ENCODE data around the gene OR2T3. TPM values are rescaled to one million over a fixed set of nuclear protein-coding genes. Genes with fewer than 3 reads are reported as not detected.

OR2T3 gene
- total RNA-seq (2022; extraction: Qiagen RNA extraction; ENCODE audit: low read depth), result not detected in 5 replicates

GRCh38 chr1:248473051-248473450 is at the start of gene OR2T3:
Gene OR2T3 (plus strand): TSS chr1:248473351. CDS start chr1:248473351, 0 bp downstream.

GRCh38 chr1:248445399-248445798 is 27.8 kb upstream of the OR2T3 start, which contains the start of gene OR2T2:
Gene OR2T2 (plus strand): TSS chr1:248445637. CDS start chr1:248452798, 7,161 bp downstream.

GRCh38 chr1:248488289-248488688 is 15.1 kb downstream of the OR2T3 start, which contains the start of gene OR2T5:
Gene OR2T5 (plus strand): TSS chr1:248488589. CDS start chr1:248488589, 0 bp downstream.

GRCh38 chr1:248507773-248508172 is 34.6 kb downstream of the OR2T3 start, which contains the start of gene OR2G6:
Gene OR2G6 (plus strand): TSS chr1:248508073. CDS start chr1:248521647, 13,574 bp downstream.

Other genes starting within 250 kb of the OR2T3 start
- not detected in 5 replicates for gene OR2M4, start 241.9 kb upstream of the OR2T3 start, total RNA-seq (2022; extraction: Qiagen RNA extraction; ENCODE audit: low read depth)
- gene OR2T33, start 195.4 kb upstream of the OR2T3 start, total RNA-seq (2022; extraction: Qiagen RNA extraction; ENCODE audit: low read depth), result not detected in 5 replicates
- not detected in 5 replicates for gene OR2T12, start 169.9 kb upstream of the OR2T3 start, total RNA-seq (2022; extraction: Qiagen RNA extraction; ENCODE audit: low read depth)
- gene OR2M7, start 148.8 kb upstream of the OR2T3 start, total RNA-seq (2022; extraction: Qiagen RNA extraction; ENCODE audit: low read depth), result not detected in 5 replicates
- not detected in 5 replicates for gene OR14C36, start 124.6 kb upstream of the OR2T3 start, total RNA-seq (2022; extraction: Qiagen RNA extraction; ENCODE audit: low read depth)
- not detected in 5 replicates for gene OR2T4, start 111.7 kb upstream of the OR2T3 start, total RNA-seq (2022; extraction: Qiagen RNA extraction; ENCODE audit: low read depth)
- not detected in 5 replicates for gene OR2T6, start 97.6 kb upstream of the OR2T3 start, total RNA-seq (2022; extraction: Qiagen RNA extraction; ENCODE audit: low read depth)
- gene OR2T1, start 70.3 kb upstream of the OR2T3 start, total RNA-seq (2022; extraction: Qiagen RNA extraction; ENCODE audit: low read depth), result not detected in 5 replicates
- gene OR2T2, start 27.7 kb upstream of the OR2T3 start, total RNA-seq (2022; extraction: Qiagen RNA extraction; ENCODE audit: low read depth), result not detected in 5 replicates
- not detected in 5 replicates for gene OR2T5, start 15.2 kb downstream of the OR2T3 start, total RNA-seq (2022; extraction: Qiagen RNA extraction; ENCODE audit: low read depth)
- not detected in 5 replicates for gene OR2G6, start 34.7 kb downstream of the OR2T3 start, total RNA-seq (2022; extraction: Qiagen RNA extraction; ENCODE audit: low read depth)
- gene OR2T29, start 89.4 kb downstream of the OR2T3 start, total RNA-seq (2022; extraction: Qiagen RNA extraction; ENCODE audit: low read depth), result not detected in 5 replicates
- not detected in 5 replicates for gene OR2T34, start 101.4 kb downstream of the OR2T3 start, total RNA-seq (2022; extraction: Qiagen RNA extraction; ENCODE audit: low read depth)
- not detected in 5 replicates for gene OR2T10, start 124.3 kb downstream of the OR2T3 start, total RNA-seq (2022; extraction: Qiagen RNA extraction; ENCODE audit: low read depth)
- not detected in 5 replicates for gene OR2T11, start 161.7 kb downstream of the OR2T3 start, total RNA-seq (2022; extraction: Qiagen RNA extraction; ENCODE audit: low read depth)
- not detected in 5 replicates for gene OR2T35, start 171.9 kb downstream of the OR2T3 start, total RNA-seq (2022; extraction: Qiagen RNA extraction; ENCODE audit: low read depth)
- gene OR2T27, start 182.2 kb downstream of the OR2T3 start, total RNA-seq (2022; extraction: Qiagen RNA extraction; ENCODE audit: low read depth), result not detected in 5 replicates
- gene OR14I1, start 229.4 kb downstream of the OR2T3 start, total RNA-seq (2022; extraction: Qiagen RNA extraction; ENCODE audit: low read depth), result not detected in 5 replicates